ENCODE data around the gene SNN. TPM values are rescaled to one million over a fixed set of nuclear protein-coding genes. Genes with fewer than 3 reads are reported as not detected.

Gene SNN
- total and polyA plus RNA-seq, 10 donors: 22.3 to 59.5 (median 48.7) TPM

DNA sequence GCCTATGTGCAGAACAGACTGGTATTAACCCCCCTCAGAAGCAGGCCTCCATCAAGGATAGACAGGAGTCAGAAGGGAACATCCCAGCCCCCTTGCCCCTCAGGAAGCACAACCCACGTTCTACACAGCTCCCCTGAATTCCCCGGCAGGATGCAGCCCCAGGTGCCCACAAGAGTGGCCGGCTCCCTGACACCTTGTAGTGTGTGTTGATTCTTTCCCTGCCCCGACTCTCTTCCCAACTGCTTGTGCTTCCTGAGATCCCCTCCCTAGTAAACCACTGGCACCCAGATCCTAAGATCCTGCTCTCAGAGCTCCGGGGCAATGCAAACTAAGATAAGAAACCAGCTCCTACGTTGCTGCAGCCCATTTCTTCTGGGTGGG lies 46.7 kb upstream of the SNN start:
- Histone ChIP-seq H3K9me3 (peaks cover 0 to 6% (median 0%) of the 10 kb centered on the region in 8 donors), H3K4me3 (peak overlapping the region in 4 of 8 donors; percentile 1 to 55 (median 10)), H3K27me3 (replicated peaks in 1 of 7) (no peaks in the 10 kb centered on the region), H3K4me1 (peaks cover 22 to 84% (median 67%) of the 10 kb centered on the region in 6 donors), H3K27ac (peak overlapping the region; percentile 45 to 93 (median 64)), H3K36me3 (no peaks in the 10 kb centered on the region)
- WGBS, 5 donors: 24 to 38% (median 34%) methylated on average over 6 of the region's 6 CpGs
- intact Hi-C loops (cut with DNase I; ENCODE audit: low total_unique reads): no loop called here
- TF ChIP-seq, protein P1, sequence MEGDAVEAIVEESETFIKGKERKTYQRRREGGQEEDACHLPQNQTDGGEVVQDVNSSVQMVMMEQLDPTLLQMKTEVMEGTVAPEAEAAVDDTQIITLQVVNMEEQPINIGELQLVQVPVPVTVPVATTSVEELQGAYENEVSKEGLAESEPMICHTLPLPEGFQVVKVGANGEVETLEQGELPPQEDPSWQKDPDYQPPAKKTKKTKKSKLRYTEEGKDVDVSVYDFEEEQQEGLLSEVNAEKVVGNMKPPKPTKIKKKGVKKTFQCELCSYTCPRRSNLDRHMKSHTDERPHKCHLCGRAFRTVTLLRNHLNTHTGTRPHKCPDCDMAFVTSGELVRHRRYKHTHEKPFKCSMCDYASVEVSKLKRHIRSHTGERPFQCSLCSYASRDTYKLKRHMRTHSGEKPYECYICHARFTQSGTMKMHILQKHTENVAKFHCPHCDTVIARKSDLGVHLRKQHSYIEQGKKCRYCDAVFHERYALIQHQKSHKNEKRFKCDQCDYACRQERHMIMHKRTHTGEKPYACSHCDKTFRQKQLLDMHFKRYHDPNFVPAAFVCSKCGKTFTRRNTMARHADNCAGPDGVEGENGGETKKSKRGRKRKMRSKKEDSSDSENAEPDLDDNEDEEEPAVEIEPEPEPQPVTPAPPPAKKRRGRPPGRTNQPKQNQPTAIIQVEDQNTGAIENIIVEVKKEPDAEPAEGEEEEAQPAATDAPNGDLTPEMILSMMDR (IDR thresholded peaks at IDR 0.05 in 8 of 11, conservative IDR thresholded peaks at IDR 0.05 in 3 of 11): no peak
- no peak for TF ChIP-seq POLR2AphosphoS5 (IDR thresholded peaks at IDR 0.05)
- TF ChIP-seq POLR2A (IDR thresholded peaks at IDR 0.05): no peak
- DNase-seq: no peak

DNA sequence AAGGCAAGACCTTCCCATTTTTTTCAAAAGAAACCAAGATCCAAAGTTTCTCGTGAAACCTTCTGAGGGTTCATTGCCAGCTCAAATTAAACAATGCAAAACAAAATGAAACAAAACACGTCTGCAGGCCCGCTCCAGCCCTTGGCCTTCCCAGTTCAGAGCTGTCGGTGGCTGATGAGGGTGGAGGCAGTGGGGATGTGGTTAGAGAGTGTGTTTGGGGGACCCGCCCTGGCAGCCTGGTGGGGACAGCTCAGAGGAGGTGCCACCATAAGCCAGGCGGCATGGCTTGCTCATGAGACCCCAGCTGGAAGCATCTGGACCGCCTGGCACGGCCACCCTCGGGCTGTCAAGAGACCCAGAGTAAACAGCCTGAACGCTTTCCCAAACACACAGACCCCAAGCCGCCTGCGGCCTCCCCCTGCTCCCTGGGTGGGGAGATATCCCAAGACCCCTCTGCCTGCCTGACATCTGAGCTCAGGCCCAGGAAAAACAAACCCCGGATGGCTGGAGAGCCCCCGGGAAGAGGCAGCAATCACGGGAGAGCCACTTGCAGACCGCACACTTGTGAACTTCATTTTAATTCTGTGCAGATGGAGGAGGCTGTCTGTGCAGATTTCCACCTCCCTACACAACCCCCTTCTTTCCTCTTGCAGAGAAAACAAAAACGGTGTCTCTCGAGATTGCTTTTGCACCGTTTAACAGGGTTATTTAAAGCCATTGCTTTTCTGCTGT lies 46.2 kb upstream of the SNN start:
- Histone ChIP-seq H3K4me1 (peaks cover 22 to 88% (median 67%) of the 10 kb centered on the region in 6 donors), H3K27ac (peak overlapping the region; percentile 45 to 93 (median 64)), H3K27me3 (replicated peaks in 1 of 7) (no peaks in the 10 kb centered on the region), H3K9me3 (peaks cover 0 to 6% (median 0%) of the 10 kb centered on the region in 8 donors), H3K36me3 (no peaks in the 10 kb centered on the region), H3K4me3 (peak overlapping the region in 4 of 8 donors; percentile 1 to 55 (median 10))
- WGBS, 5 donors: 14 to 24% (median 18%) methylated on average over 16 to 19 of the region's 19 CpGs
- intact Hi-C loops (cut with DNase I; ENCODE audit: low total_unique reads): no loop called here
- TF ChIP-seq POLR2AphosphoS5 (IDR thresholded peaks at IDR 0.05): peak; percentile 49 to 60 (median 57)
- TF ChIP-seq, protein P1 (IDR thresholded peaks at IDR 0.05 in 8 of 11, conservative IDR thresholded peaks at IDR 0.05 in 3 of 11): no peak
- DNase-seq: peak; percentile 88

DNA sequence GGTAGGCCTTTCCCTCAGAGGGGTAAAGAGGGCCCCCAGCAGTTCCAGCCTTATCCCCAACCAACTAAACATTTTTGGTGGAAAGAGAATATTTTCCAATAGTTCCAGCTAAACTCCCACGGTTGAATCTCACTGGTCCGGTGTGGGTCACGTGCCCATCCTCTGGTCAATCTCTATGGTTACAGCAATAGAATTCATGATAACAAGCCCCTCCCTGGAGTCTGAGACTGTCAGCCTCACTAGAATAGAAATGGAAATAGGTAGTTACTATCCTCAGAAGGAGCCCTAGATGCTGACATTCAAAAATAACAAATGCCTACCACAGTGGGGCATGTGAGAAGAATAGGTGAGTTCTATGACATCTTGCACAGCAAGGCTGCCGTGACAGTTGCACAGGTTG lies 44.0 kb upstream of the SNN start:
- Histone ChIP-seq H3K27me3 (replicated peaks in 1 of 7) (no peaks in the 10 kb centered on the region), H3K36me3 (no peaks in the 10 kb centered on the region), H3K27ac (peak overlapping the region in 7 of 8 donors; percentile 70 to 93 (median 87)), H3K4me1 (peaks cover 28 to 98% (median 66%) of the 10 kb centered on the region in 6 donors), H3K9me3 (peaks cover 0 to 6% (median 0%) of the 10 kb centered on the region in 8 donors), H3K4me3 (peak overlapping the region in 1 of 8 donors; percentile 54)
- DNase-seq: no peak
- intact Hi-C loops (cut with DNase I; ENCODE audit: low total_unique reads): no loop called here
- TF ChIP-seq, protein P1 (IDR thresholded peaks at IDR 0.05 in 8 of 11, conservative IDR thresholded peaks at IDR 0.05 in 3 of 11): no peak
- TF ChIP-seq POLR2AphosphoS5 (IDR thresholded peaks at IDR 0.05) (no peak), POLR2A (IDR thresholded peaks at IDR 0.05) (no peak)
- WGBS, 5 donors: 90 to 95% (median 92%) methylated on average over 4 of the region's 4 CpGs
